Measurements from ENCODE around the gene TREH. TPM values are rescaled to one million over a fixed set of nuclear protein-coding genes. Genes with fewer than 3 reads are reported as not detected.
A peak's percentile ranks its signal among the peaks of the same experiment; 100 is the strongest.

The TREH gene
- total RNA-seq, 4 donors from 2014 or later = not detected

- no peaks in the 10 kb centered on the region for H3K27me3 ChIP-seq
- no peak overlapping the region for H3K4me3 ChIP-seq
- intact Hi-C loops (cut with DNase I; ENCODE audit: low total_unique reads) = loop anchor here (10.0 kb wide), 1 partner anchor 66 kb away; no protein-coding TSS in a partner anchor
- H3K27ac ChIP-seq = no peak overlapping the region
- H3K4me1 ChIP-seq = peaks cover 0 to 4% of the 10 kb centered on the region in 2 donors
- TF ChIP-seq CTCF (IDR thresholded peaks at IDR 0.05) (no peak), POLR2A (IDR thresholded peaks at IDR 0.05) (no peak)
- DNase-seq = no peak
- H3K36me3 ChIP-seq = no peaks in the 10 kb centered on the region
- H3K9me3 ChIP-seq = no peaks in the 10 kb centered on the region
These were observed 18.6 kb downstream of the TREH start for GRCh38 chr11:118660681-118661424.

- no peaks in the 10 kb centered on the region for H3K27me3 ChIP-seq
- no peaks in the 10 kb centered on the region for H3K36me3 ChIP-seq
- no peak for TF ChIP-seq CTCF (IDR thresholded peaks at IDR 0.05)
- no peak for TF ChIP-seq POLR2A (IDR thresholded peaks at IDR 0.05)
- H3K27ac ChIP-seq = peak overlapping the region in 1 of 2 donors; percentile 16
- intact Hi-C loops (cut with DNase I; ENCODE audit: low total_unique reads) = loop anchor here (10.0 kb wide), 1 partner anchor 65 kb away; no protein-coding TSS in a partner anchor
- H3K9me3 ChIP-seq = no peaks in the 10 kb centered on the region
- H3K4me1 ChIP-seq = peaks cover 0 to 4% of the 10 kb centered on the region in 2 donors
- DNase-seq = no peak
- H3K4me3 ChIP-seq = no peak overlapping the region
These were observed 19.3 kb downstream of the TREH start for GRCh38 chr11:118659953-118660680.

- intact Hi-C loops (cut with DNase I; ENCODE audit: low total_unique reads) = no loop called here
- Histone ChIP-seq H3K27me3 (no peaks in the 10 kb centered on the region), H3K4me3 (no peak overlapping the region), H3K36me3 (no peaks in the 10 kb centered on the region), H3K4me1 (peaks cover 0 to 4% of the 10 kb centered on the region in 2 donors), H3K9me3 (no peaks in the 10 kb centered on the region), H3K27ac (peak overlapping the region; percentile 60 to 68)
- DNase-seq = peak; percentile 92 to 95
- TF ChIP-seq POLR2A (IDR thresholded peaks at IDR 0.05) (peak in 1 of 2 donors; percentile 20), CTCF (IDR thresholded peaks at IDR 0.05) (peak; percentile 96 to 97 (median 97))
These were observed 20.0 kb downstream of the TREH start for GRCh38 chr11:118659314-118659952.

DNA sequence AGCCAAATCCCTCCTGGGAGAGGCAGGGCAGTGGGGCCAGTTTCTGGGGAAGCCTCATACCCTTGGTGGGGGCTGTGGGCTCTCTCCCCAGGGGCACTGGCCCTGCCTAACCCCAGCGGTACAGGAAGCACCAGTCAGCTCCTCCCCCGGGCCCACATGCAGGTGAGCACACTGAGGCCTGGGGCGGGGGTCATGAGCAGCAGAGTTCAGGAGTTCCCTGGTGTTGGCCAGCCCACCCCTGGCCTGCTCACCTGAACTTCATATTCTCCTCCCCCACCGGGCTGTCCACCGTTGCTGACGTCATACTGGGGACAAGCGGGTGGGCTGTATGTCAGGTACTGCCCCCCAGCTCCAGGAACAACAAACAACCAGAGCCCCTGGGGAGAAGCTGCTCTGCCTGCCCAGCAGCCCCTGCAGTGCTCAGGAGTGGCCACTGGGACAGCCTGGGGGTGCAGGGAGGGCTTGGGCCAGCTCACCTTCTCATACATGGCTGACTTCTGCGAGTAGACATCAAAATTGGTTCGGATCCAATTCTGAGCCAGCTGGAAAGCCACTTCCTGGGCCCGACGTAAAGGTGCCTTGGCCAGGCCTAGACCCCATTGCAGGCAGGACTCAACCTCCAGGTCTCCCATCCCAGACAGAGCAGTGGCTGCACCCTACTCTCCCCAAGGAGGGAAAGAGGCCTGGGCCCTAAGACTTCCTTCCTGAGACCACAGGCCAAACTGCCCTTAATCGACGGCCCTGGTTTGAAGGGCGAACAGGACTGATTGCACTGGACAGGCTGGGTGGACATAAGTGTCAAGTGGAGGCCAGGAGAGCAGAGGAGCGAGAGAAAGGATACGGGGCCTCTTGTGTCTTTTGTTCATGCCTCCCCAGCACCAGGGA is 20.8 kb downstream of the TREH start:
- Histone ChIP-seq H3K4me3 (no peak overlapping the region), H3K36me3 (no peaks in the 10 kb centered on the region), H3K9me3 (no peaks in the 10 kb centered on the region), H3K27me3 (no peaks in the 10 kb centered on the region), H3K4me1 (peaks cover 0 to 4% of the 10 kb centered on the region in 2 donors), H3K27ac (peak overlapping the region; percentile 60 to 68)
- no peak for TF ChIP-seq POLR2A (IDR thresholded peaks at IDR 0.05)
- no peak for TF ChIP-seq CTCF (IDR thresholded peaks at IDR 0.05)
- intact Hi-C loops (cut with DNase I; ENCODE audit: low total_unique reads) = no loop called here
- DNase-seq = peak in 1 of 2 donors; percentile 41

All from uterus (tissue), 4 donors.